GM23338 (cell line): ENCODE results near the gene KLHDC9. TPM values are rescaled to one million over a fixed set of nuclear protein-coding genes. Genes with fewer than 3 reads are reported as not detected.

Experiments
- ATAC-seq: fragments of 200-7000 bp; cut with Tn5 transposase; 3 replicates; pipeline ENCODE4 v1.9.1; 2020
- DNase-seq: peaks from one replicate; pipeline ENCODE4 v3.0.0-alpha.2; 2015; ENCODE audit warnings: low spot score
- H2AFZ ChIP-seq: fragments of 200-600 bp; sonication (generic); 2 replicates; pipeline ENCODE4 v1.8.0; 2016; ENCODE audit warnings: antibody characterized with exemption, mild to moderate bottlenecking, moderate library complexity
- H3F3A ChIP-seq: fragments of 200-600 bp; sonication (generic); replicated peaks from 2 replicates; pipeline ENCODE4 v1.8.0; 2017; ENCODE audit warnings: antibody characterized with exemption, mixed run types, low read depth
- H3K27ac ChIP-seq: fragments of 200-600 bp; sonication (generic); 2 replicates; pipeline ENCODE4 v1.6.1; 2016; ENCODE audit warnings: low read depth
- H3K27me3 ChIP-seq: fragments of 200-600 bp; sonication (generic); 2 replicates; pipeline ENCODE4 v1.8.0; 2016; ENCODE audit warnings: mild to moderate bottlenecking, mixed run types, moderate library complexity; ENCODE audit not compliant: insufficient read depth
- H3K36me3 ChIP-seq: fragments of 200-600 bp; sonication (generic); 2 replicates; pipeline ENCODE4 v1.8.0; 2016; ENCODE audit warnings: mild to moderate bottlenecking; ENCODE audit not compliant: insufficient read depth
- H3K4me1 ChIP-seq: fragments of 200-600 bp; sonication (generic); 2 replicates; pipeline ENCODE4 v1.8.0; 2016; ENCODE audit warnings: mild to moderate bottlenecking, moderate library complexity; ENCODE audit not compliant: insufficient read depth
- H3K4me2 ChIP-seq: fragments of 200-600 bp; sonication (generic); 2 replicates; pipeline ENCODE4 v1.7.1; 2017; ENCODE audit warnings: mixed run types
- H3K4me3 ChIP-seq: fragments of 200-600 bp; sonication (generic); 2 replicates; pipeline ENCODE4 v1.6.1; 2016; ENCODE audit warnings: mixed run types
- H3K79me2 ChIP-seq: fragments of 200-600 bp; sonication (generic); replicated peaks from 2 replicates; pipeline ENCODE4 v1.8.0; 2017; ENCODE audit warnings: mild to moderate bottlenecking; ENCODE audit not compliant: insufficient read depth
- H3K9me2 ChIP-seq: fragments of 200-600 bp; sonication (generic); 2 replicates; pipeline ENCODE4 v1.8.0; 2017; ENCODE audit not compliant: insufficient read depth
- H4K20me1 ChIP-seq: fragments of 200-600 bp; sonication (generic); replicated peaks from 2 replicates; pipeline ENCODE4 v1.8.0; 2017; ENCODE audit warnings: mild to moderate bottlenecking; ENCODE audit not compliant: insufficient read depth
- H3K27ac Mint-ChIP-seq: 2 replicates; pipeline ENCODE4 v1.8.0; 2020; ENCODE audit warnings: inconsistent platforms, mild to moderate bottlenecking, moderate library complexity, mixed read lengths
- H3K27me3 Mint-ChIP-seq: 3 replicates; pipeline ENCODE4 v1.8.0; 2022; ENCODE audit warnings: low read depth, mild to moderate bottlenecking, moderate library complexity, mixed read lengths, inconsistent platforms; ENCODE audit not compliant: insufficient read depth, poor library complexity
- H3K36me3 Mint-ChIP-seq: 3 replicates; pipeline ENCODE4 v1.8.0; 2021; ENCODE audit warnings: low read depth, mild to moderate bottlenecking, inconsistent platforms, moderate library complexity, mixed read lengths
- H3K4me1 Mint-ChIP-seq: 3 replicates; pipeline ENCODE4 v1.8.0; 2020; ENCODE audit warnings: mild to moderate bottlenecking, inconsistent platforms, mixed read lengths
- H3K4me3 Mint-ChIP-seq: 3 replicates; pipeline ENCODE4 v1.8.0; 2021; ENCODE audit warnings: moderate library complexity, mild to moderate bottlenecking, inconsistent platforms, mixed read lengths
- H3K9me3 Mint-ChIP-seq: 3 replicates; pipeline ENCODE4 v1.8.0; 2020; ENCODE audit warnings: moderate library complexity, mild to moderate bottlenecking, inconsistent platforms, mixed read lengths
- CREB1 ChIP-seq: fragments of 250-450 bp; sonication (Bioruptor Pico); IDR thresholded peaks from 2 replicates; pipeline ENCODE4 v1.5.0; 2020; ENCODE audit warnings: low read depth, mild to moderate bottlenecking, moderate library complexity
- EZH2 ChIP-seq: fragments of 200-600 bp; sonication (generic); IDR thresholded peaks from one replicate; pipeline ENCODE4 v1.8.0; 2017; ENCODE audit warnings: antibody characterized with exemption, mild to moderate bottlenecking, low read depth; ENCODE audit not compliant: unreplicated experiment
- EZH2phosphoT487 ChIP-seq: fragments of 200-600 bp; sonication (generic); IDR thresholded peaks from one replicate; pipeline ENCODE4 v1.8.1; 2018; ENCODE audit warnings: antibody characterized with exemption; ENCODE audit not compliant: unreplicated experiment
- JUNB ChIP-seq: IDR thresholded peaks from one replicate; pipeline ENCODE4 v1.6.1; 2016; ENCODE audit warnings: antibody characterized with exemption; ENCODE audit not compliant: unreplicated experiment
- POLR2AphosphoS5 ChIP-seq: IDR thresholded peaks from 2 replicates; pipeline ENCODE4 v1.6.1; 2016; ENCODE audit warnings: antibody characterized with exemption, low read depth
- REST ChIP-seq: IDR thresholded peaks from one replicate; pipeline ENCODE4 v1.6.1; 2018; ENCODE audit warnings: antibody characterized with exemption; ENCODE audit not compliant: unreplicated experiment
- ZNF114 ChIP-seq: fragments of 250-450 bp; sonication (Bioruptor Pico); IDR thresholded peaks from 2 replicates; pipeline ENCODE4 v1.5.0; 2020; ENCODE audit warnings: mild to moderate bottlenecking, moderate library complexity
- ZNF331 ChIP-seq: fragments of 250-450 bp; sonication (Bioruptor Pico); IDR thresholded peaks from 2 replicates; pipeline ENCODE4 v1.5.0; 2020; ENCODE audit warnings: low read depth, mild to moderate bottlenecking, moderate library complexity
- ZNF462 ChIP-seq: fragments of 250-450 bp; sonication (Bioruptor Pico); IDR thresholded peaks from 2 replicates; pipeline ENCODE4 v1.5.0; 2020; ENCODE audit warnings: mild to moderate bottlenecking, moderate library complexity
- polyA plus RNA-seq: library from polyadenylated mRNA; unstranded; fragments of >200 nt; fragmentation: Nextera tagmentation; extraction: Ambion mirVana; gene quantifications from 2 replicates; pipeline ENCODE4 v1.2.1, GENCODE V29; 2016
- total RNA-seq: library from RNA; depleted of rRNA; stranded (reverse); fragments of >200 nt; shearing (Covaris generic); gene quantifications from 2 replicates; pipeline ENCODE4 v1.2.3, GENCODE V29; 2014

KLHDC9 gene
- total and polyA plus RNA-seq, 2 experiments from 2014 or later, result 5.6 to 6.6 TPM

- Histone ChIP-seq H4K20me1 (no peaks in the 10 kb centered on the region), H3K9me2 (no peaks in the 10 kb centered on the region; the same call in 1 of the 2 replicates), H3K4me1 (peaks cover 8% of the 10 kb centered on the region; the same call in 1 of the 2 replicates), H3K79me2 (no peaks in the 10 kb centered on the region), H3K27me3 (no peaks in the 10 kb centered on the region), H3K4me3 (no peak overlapping the region), H3F3A (peaks cover 5% of the 10 kb centered on the region; the same call in 1 of the 2 replicates), H2AFZ (no peak overlapping the region), H3K4me2 (no peak overlapping the region), H3K27ac (no peak overlapping the region), H3K36me3 (no peaks in the 10 kb centered on the region)
- no peak overlapping the region for H3K4me3 Mint-ChIP-seq
- H3K27me3 Mint-ChIP-seq, result peaks cover 15% of the 10 kb centered on the region
- H3K9me3 Mint-ChIP-seq, result no peaks in the 10 kb centered on the region
- TF ChIP-seq POLR2AphosphoS5 (no peak), ZNF331 (no peak), EZH2phosphoT487 (no peak), CREB1 (CRISPR knock-in tag) (no peak), REST (no peak), EZH2 (no peak), JUNB (no peak)
- ATAC-seq (no peak), DNase-seq (no peak)
- no peak overlapping the region for H3K27ac Mint-ChIP-seq
- peaks cover 8% of the 10 kb centered on the region for H3K4me1 Mint-ChIP-seq
- H3K36me3 Mint-ChIP-seq, result no peaks in the 10 kb centered on the region
These were observed 21.8 kb upstream of the KLHDC9 start for GRCh38 chr1:161076410-161076809.

- Histone ChIP-seq H3K4me1 (peaks cover 8% of the 10 kb centered on the region; the same call in 1 of the 2 replicates), H3F3A (peaks cover 5% of the 10 kb centered on the region; the same call in 1 of the 2 replicates), H3K27me3 (no peaks in the 10 kb centered on the region), H4K20me1 (no peaks in the 10 kb centered on the region), H3K4me2 (no peak overlapping the region), H3K4me3 (no peak overlapping the region), H3K36me3 (no peaks in the 10 kb centered on the region), H3K79me2 (no peaks in the 10 kb centered on the region), H3K27ac (no peak overlapping the region), H2AFZ (no peak overlapping the region), H3K9me2 (no peaks in the 10 kb centered on the region; the same call in 1 of the 2 replicates)
- no peak for DNase-seq
- H3K4me1 Mint-ChIP-seq, result peaks cover 8% of the 10 kb centered on the region
- no peak overlapping the region for H3K4me3 Mint-ChIP-seq
- no peaks in the 10 kb centered on the region; the same call in 2 of the 3 replicates for H3K36me3 Mint-ChIP-seq
- peaks cover 10% of the 10 kb centered on the region for H3K27me3 Mint-ChIP-seq
- no peaks in the 10 kb centered on the region for H3K9me3 Mint-ChIP-seq
- ATAC-seq, result no peak
- no peak overlapping the region for H3K27ac Mint-ChIP-seq
- TF ChIP-seq POLR2AphosphoS5 (no peak), ZNF331 (no peak), ZNF114 (CRISPR knock-in tag) (no peak), ZNF462 (CRISPR knock-in tag) (no peak)
These were observed 20.7 kb upstream of the KLHDC9 start for GRCh38 chr1:161077426-161077825.
